K562 (cell line): ENCODE measurements around the gene CDC25B. TPM values are rescaled to one million over a fixed set of nuclear protein-coding genes. Genes with fewer than 3 reads are reported as not detected.

Experiments used
- polyA plus RNA-seq, 8 experiments: library from polyadenylated mRNA; depleted of rRNA in 4 of 8; stranded (reverse) in 5 of 8; unstranded in 3 of 8; fragments of >200 nt; fragmentation: Nextera tagmentation in 2 of 8; fragmentation: Illumina TruSeq in 1 of 8; extraction: Ambion mirVana in 2 of 8; extraction: Trizol in 1 of 8; gene quantifications; 2 replicates each; pipeline versions ENCODE4 v1.2.1 to v1.2.3, GENCODE V29; 2011 to 2014; ENCODE audit warnings: inconsistent platforms in 1 of 8, missing spikeins in 1 of 8
- total RNA-seq, 7 experiments: library from RNA; depleted of rRNA in 6 of 7; stranded (reverse); fragments of >200 nt in 6 of 7; fragmentation: Illumina TruSeq in 2 of 7; extraction: Trizol in 2 of 7; gene quantifications; 2 replicates each; pipeline versions ENCODE4 v1.2.1 to v1.2.3, GENCODE V29; 2011 to 2021; ENCODE audit warnings: low replicate concordance in 1 of 7
- TF ChIP-seq, protein P1 (sequence below), 2 experiments: fragments of 450-650 bp; IDR thresholded peaks; 2 replicates each; pipeline ENCODE4 v1.6.1; 2016; ENCODE audit warnings: mild to moderate bottlenecking in 2 of 2, borderline replicate concordance in 1 of 2, low read depth in 1 of 2, moderate library complexity in 1 of 2

Gene CDC25B
- total and polyA plus RNA-seq, 9 of the 15 experiments (the other 6 are each of a cell fraction or from before 2014, with no cell fraction given), result 2.3 to 35.7 (median 9.5) TPM

DNA sequence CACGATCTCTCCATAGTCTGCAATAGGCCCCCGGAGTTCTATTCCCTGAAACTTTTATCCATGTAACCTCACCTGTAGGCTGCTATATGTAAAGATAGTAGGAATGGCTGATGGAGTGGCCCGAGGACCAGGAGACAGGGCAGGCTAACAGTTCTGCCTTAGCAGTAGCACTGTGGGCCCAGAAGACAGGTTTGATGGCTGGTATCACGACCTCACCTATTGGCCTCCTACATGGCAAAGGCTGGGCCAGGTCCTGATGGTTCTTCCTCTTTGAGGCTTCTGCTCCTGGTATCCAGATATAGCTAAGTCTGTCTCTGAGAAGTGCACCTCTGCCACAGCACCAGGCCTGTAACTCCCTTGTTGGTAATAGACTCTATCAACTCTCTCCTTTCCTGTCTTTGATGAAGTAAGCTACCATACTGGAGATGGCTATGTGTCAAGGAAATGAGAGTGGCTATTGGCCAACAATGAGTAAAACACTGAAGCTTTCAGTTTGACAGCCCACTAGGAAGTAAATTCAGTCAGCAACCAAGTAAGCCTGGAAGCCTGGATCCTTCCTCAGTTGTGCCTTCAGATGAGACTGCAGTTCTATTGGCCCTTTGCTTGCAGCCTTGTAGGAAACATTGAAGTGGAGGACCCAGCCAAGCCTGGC, 20.5 kb upstream of the CDC25B start (continued):
- TF ChIP-seq, protein P1, sequence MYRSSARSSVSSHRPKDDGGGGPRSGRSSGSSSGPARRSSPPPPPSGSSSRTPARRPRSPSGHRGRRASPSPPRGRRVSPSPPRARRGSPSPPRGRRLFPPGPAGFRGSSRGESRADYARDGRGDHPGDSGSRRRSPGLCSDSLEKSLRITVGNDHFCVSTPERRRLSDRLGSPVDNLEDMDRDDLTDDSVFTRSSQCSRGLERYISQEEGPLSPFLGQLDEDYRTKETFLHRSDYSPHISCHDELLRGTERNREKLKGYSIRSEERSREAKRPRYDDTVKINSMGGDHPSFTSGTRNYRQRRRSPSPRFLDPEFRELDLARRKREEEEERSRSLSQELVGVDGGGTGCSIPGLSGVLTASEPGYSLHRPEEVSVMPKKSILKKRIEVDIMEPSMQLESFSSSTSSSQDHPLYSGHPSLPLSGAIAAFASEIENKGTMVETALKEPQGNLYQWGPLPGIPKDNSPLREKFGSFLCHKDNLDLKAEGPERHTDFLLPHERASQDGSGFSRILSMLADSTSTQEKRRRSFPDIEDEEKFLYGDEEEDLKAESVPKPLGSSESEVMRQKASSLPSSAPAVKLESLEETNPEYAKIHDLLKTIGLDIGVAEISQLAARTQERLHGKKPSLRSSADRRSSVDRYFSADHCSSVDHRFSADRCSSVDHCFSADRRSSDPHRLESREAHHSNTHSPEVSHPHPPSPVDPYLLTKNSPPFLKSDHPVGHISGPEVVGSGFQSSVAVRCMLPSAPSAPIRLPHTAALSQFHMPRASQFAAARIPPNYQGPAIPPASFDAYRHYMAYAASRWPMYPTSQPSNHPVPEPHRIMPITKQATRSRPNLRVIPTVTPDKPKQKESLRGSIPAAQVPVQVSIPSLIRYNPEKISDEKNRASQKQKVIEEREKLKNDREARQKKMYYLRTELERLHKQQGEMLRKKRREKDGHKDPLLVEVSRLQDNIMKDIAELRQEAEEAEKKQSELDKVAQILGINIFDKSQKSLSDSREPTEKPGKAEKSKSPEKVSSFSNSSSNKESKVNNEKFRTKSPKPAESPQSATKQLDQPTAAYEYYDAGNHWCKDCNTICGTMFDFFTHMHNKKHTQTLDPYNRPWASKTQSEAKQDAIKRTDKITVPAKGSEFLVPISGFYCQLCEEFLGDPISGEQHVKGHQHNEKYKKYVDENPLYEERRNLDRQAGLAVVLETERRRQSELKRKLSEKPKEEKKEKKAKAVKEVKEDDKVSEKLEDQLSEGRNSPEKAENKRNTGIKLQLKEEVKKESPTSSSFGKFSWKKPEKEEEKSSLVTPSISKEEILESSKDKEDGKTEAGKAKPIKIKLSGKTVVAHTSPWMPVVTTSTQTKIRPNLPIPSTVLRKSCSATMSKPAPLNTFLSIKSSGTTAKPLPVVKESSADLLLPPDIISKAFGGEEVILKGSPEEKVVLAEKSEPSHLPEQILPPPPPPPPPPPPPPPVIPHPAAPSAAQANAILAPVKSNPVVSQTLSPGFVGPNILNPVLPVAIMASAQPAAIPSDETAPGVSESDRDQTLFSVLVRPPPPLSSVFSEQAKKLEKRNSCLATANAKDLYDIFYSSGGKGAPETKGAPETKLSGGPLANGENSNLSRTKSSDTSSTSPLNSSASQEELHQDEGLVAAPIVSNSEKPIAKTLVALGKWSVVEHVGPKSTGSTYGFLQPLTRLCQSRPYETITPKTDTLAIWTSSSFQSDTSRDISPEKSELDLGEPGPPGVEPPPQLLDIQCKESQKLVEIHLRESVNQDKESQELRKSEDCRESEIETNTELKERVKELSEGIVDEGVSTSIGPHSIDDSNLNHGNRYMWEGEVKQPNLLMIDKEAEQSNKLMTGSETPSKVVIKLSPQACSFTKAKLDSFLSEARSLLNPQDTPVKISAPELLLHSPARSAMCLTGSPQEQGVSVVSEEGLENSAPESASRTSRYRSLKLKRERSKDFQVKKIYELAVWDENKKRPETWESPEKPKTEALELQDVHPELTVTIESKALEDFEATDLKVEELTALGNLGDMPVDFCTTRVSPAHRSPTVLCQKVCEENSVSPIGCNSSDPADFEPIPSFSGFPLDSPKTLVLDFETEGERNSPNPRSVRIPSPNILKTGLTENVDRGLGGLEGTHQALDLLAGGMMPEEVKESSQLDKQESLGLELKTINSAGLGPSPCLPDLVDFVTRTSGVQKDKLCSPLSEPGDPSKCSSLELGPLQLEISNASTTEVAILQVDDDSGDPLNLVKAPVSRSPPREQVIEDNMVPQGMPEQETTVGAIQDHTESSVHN (IDR thresholded peaks at IDR 0.05; ENCODE audit: borderline replicate concordance in 1 of 2, low read depth in 1 of 2), result no peak
